ENCODE measurements around the gene DCAF4.
"Not testable (repeated sequence)": the region's sequence is repeated elsewhere in the genome, so short reads cannot be mapped to it uniquely, and the experiment has no call there.

DCAF4 gene

DNA sequence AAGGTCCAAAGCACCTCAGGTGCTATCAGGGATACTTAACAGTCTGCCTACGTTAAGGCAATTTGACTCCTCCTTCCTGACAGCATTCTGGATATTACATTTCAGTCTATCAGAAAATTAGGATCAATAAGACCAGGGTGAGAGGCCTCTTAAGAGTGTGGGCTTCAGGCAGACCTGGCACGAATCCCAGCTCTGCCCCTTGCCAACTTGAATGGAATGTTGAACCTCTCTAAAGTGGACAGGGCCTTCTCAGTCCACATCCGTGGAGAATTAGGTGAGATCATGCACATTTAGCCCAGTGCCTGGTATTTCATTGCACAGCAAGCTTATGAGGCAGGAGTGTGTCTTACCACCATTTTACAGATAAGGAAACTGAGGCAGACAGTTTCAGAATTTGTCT, 25.9 kb downstream of the DCAF4 start:
- Histone ChIP-seq H3K4me3 (replicated peaks; ENCODE audit: insufficient read depth, low read length) (no peak overlapping the region), H3K27ac (replicated peaks) (no peak overlapping the region), H3K27me3 (ENCODE audit: insufficient read depth, poor library complexity, severe bottlenecking) (no peaks in the 10 kb centered on the region)
- no peak for TF ChIP-seq POLR2AphosphoS5 (IDR thresholded peaks at IDR 0.05; ENCODE audit: low read depth)
- TF ChIP-seq, protein P1, sequence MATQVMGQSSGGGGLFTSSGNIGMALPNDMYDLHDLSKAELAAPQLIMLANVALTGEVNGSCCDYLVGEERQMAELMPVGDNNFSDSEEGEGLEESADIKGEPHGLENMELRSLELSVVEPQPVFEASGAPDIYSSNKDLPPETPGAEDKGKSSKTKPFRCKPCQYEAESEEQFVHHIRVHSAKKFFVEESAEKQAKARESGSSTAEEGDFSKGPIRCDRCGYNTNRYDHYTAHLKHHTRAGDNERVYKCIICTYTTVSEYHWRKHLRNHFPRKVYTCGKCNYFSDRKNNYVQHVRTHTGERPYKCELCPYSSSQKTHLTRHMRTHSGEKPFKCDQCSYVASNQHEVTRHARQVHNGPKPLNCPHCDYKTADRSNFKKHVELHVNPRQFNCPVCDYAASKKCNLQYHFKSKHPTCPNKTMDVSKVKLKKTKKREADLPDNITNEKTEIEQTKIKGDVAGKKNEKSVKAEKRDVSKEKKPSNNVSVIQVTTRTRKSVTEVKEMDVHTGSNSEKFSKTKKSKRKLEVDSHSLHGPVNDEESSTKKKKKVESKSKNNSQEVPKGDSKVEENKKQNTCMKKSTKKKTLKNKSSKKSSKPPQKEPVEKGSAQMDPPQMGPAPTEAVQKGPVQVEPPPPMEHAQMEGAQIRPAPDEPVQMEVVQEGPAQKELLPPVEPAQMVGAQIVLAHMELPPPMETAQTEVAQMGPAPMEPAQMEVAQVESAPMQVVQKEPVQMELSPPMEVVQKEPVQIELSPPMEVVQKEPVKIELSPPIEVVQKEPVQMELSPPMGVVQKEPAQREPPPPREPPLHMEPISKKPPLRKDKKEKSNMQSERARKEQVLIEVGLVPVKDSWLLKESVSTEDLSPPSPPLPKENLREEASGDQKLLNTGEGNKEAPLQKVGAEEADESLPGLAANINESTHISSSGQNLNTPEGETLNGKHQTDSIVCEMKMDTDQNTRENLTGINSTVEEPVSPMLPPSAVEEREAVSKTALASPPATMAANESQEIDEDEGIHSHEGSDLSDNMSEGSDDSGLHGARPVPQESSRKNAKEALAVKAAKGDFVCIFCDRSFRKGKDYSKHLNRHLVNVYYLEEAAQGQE (IDR thresholded peaks at IDR 0.05; ENCODE audit: insufficient replicate concordance, low read depth): no peak
- TF ChIP-seq GABPA (IDR thresholded peaks at IDR 0.05; ENCODE audit: low read depth): no peak
- TF ChIP-seq SPI1 (IDR thresholded peaks at IDR 0.05; ENCODE audit: borderline replicate concordance, low read depth): no peak
- TF ChIP-seq, protein P2, sequence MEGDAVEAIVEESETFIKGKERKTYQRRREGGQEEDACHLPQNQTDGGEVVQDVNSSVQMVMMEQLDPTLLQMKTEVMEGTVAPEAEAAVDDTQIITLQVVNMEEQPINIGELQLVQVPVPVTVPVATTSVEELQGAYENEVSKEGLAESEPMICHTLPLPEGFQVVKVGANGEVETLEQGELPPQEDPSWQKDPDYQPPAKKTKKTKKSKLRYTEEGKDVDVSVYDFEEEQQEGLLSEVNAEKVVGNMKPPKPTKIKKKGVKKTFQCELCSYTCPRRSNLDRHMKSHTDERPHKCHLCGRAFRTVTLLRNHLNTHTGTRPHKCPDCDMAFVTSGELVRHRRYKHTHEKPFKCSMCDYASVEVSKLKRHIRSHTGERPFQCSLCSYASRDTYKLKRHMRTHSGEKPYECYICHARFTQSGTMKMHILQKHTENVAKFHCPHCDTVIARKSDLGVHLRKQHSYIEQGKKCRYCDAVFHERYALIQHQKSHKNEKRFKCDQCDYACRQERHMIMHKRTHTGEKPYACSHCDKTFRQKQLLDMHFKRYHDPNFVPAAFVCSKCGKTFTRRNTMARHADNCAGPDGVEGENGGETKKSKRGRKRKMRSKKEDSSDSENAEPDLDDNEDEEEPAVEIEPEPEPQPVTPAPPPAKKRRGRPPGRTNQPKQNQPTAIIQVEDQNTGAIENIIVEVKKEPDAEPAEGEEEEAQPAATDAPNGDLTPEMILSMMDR (IDR thresholded peaks at IDR 0.05; ENCODE audit: insufficient read depth, low read length): no peak
- DNase-seq (ENCODE audit: low read depth in 1 of 2, low spot score in 1 of 2): no peak

DNA sequence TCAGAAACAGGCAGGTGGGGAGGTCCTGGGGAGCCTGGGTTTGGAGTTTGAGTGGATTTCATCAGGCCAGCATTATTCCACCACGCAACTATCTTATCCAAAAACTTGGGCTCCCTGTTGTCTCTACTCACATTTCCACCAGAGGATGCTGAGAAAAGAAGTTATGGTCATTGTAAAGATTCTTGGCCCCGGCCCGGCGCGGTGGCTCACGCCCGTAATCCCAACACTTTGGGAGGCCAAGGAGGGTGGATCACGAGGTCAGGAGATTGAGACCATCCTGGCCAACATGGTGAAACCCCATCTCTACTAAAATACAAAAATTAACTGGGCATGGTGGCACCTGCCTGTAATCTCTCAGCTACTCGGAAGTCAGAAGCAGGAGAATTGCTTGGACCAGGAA, 30.5 kb downstream of the DCAF4 start:
- not testable (repeated sequence) for H3K4me3 ChIP-seq (replicated peaks; ENCODE audit: insufficient read depth, low read length); DNase-seq (ENCODE audit: low read depth in 1 of 2, low spot score in 1 of 2); H3K27me3 ChIP-seq (ENCODE audit: insufficient read depth, poor library complexity, severe bottlenecking); H3K27ac ChIP-seq (replicated peaks)

DNA sequence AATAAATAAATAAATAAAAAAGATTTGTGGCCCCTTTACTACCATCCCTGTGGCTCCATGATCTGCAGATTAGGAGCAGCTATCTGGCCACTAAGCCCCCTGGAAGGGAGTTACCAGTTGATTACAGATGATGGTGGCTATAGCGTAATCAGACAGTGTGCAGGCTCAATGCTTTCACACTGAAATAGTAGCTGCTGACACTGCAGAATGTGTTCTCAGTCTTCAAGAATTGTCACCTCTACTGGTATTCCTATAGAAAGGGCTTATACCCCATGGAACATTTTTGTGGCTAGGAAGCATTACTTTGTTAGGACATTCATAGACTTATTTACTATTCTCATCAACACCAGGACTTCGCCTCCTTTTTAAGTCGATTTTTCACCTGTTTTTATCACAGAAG, 30.9 kb downstream of the DCAF4 start:
- Histone ChIP-seq H3K27me3 (ENCODE audit: insufficient read depth, poor library complexity, severe bottlenecking) (no peaks in the 10 kb centered on the region), H3K4me3 (replicated peaks; ENCODE audit: insufficient read depth, low read length) (no peak overlapping the region), H3K27ac (replicated peaks) (no peak overlapping the region)
- TF ChIP-seq POLR2AphosphoS5 (IDR thresholded peaks at IDR 0.05; ENCODE audit: low read depth): no peak
- no peak for TF ChIP-seq SPI1 (IDR thresholded peaks at IDR 0.05; ENCODE audit: borderline replicate concordance, low read depth)
- TF ChIP-seq, protein P1 (IDR thresholded peaks at IDR 0.05; ENCODE audit: insufficient replicate concordance, low read depth): no peak
- TF ChIP-seq GABPA (IDR thresholded peaks at IDR 0.05; ENCODE audit: low read depth): no peak
- TF ChIP-seq, protein P2 (IDR thresholded peaks at IDR 0.05; ENCODE audit: insufficient read depth, low read length): no peak
- DNase-seq (ENCODE audit: low read depth in 1 of 2, low spot score in 1 of 2): no peak

DNA sequence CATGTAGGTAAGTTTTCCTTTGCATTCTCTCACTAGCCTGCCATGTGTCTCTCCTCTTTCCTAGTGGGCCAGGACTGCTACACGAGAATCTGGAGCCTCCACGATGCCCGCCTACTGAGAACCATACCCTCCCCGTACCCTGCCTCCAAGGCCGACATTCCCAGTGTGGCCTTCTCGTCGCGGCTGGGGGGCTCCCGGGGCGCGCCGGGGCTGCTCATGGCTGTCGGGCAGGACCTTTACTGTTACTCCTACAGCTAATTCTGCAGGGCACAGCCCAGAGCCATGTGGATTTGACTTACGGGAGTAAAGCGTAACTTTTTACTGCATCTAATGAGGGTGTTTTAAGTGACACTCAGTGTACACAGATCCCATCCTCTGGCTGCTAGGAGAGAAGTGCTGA, 32.3 kb downstream of the DCAF4 start:
- Histone ChIP-seq H3K27ac (replicated peaks) (no peak overlapping the region), H3K27me3 (ENCODE audit: insufficient read depth, poor library complexity, severe bottlenecking) (no peaks in the 10 kb centered on the region), H3K4me3 (replicated peaks; ENCODE audit: insufficient read depth, low read length) (no peak overlapping the region)
- no peak for DNase-seq (ENCODE audit: low read depth in 1 of 2, low spot score in 1 of 2)
- no peak for TF ChIP-seq GABPA (IDR thresholded peaks at IDR 0.05; ENCODE audit: low read depth)
- TF ChIP-seq, protein P1 (IDR thresholded peaks at IDR 0.05; ENCODE audit: insufficient replicate concordance, low read depth): no peak
- no peak for TF ChIP-seq POLR2AphosphoS5 (IDR thresholded peaks at IDR 0.05; ENCODE audit: low read depth)
- TF ChIP-seq, protein P2 (IDR thresholded peaks at IDR 0.05; ENCODE audit: insufficient read depth, low read length): no peak
- TF ChIP-seq SPI1 (IDR thresholded peaks at IDR 0.05; ENCODE audit: borderline replicate concordance, low read depth): no peak

DNA sequence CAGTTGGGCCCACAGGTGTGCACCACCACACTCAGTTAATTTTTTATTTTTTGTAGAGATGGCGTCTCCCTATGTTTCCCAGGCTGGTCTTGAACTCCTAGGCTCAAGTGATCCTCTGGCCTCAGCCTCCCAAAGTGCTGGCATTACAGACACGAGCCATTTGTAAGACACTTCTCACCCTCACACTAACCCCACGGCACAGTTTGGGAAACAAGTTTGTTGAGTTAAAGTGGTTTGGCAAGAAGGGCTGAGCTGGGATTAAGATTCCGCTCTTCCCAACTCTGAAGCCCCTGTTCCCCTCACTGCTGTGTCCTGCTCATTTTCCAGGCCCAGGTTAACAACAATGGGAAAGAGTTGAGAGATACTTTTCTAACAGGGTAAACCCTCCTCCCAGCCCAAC, 34.8 kb downstream of the DCAF4 start:
- H3K4me3 ChIP-seq (replicated peaks; ENCODE audit: insufficient read depth, low read length); DNase-seq (ENCODE audit: low read depth in 1 of 2, low spot score in 1 of 2); H3K27ac ChIP-seq (replicated peaks); H3K27me3 ChIP-seq (ENCODE audit: insufficient read depth, poor library complexity, severe bottlenecking): not testable (repeated sequence)

Measured in HL-60 (cell line).